HL-60 (cell line): ENCODE results near the gene UFD1.

Experiments used
- POLR2AphosphoS5 ChIP-seq: IDR thresholded peaks from 2 replicates; pipeline ENCODE4 v1.6.1; 2012; ENCODE audit warnings: low read depth
- SPI1 ChIP-seq: IDR thresholded peaks from 2 replicates; pipeline ENCODE4 v1.6.1; 2012; ENCODE audit warnings: low read depth, mild to moderate bottlenecking, borderline replicate concordance
- TF ChIP-seq, protein P1 (sequence below): IDR thresholded peaks from one replicate; pipeline ENCODE4 v1.5.1; 2011; ENCODE audit warnings: low read length, control low read depth, inconsistent platforms; ENCODE audit not compliant: insufficient read depth
- TF ChIP-seq, protein P2 (sequence below): IDR thresholded peaks from 2 replicates; pipeline ENCODE4 v1.6.1; 2012; ENCODE audit warnings: low read depth; ENCODE audit not compliant: insufficient replicate concordance

DNA sequence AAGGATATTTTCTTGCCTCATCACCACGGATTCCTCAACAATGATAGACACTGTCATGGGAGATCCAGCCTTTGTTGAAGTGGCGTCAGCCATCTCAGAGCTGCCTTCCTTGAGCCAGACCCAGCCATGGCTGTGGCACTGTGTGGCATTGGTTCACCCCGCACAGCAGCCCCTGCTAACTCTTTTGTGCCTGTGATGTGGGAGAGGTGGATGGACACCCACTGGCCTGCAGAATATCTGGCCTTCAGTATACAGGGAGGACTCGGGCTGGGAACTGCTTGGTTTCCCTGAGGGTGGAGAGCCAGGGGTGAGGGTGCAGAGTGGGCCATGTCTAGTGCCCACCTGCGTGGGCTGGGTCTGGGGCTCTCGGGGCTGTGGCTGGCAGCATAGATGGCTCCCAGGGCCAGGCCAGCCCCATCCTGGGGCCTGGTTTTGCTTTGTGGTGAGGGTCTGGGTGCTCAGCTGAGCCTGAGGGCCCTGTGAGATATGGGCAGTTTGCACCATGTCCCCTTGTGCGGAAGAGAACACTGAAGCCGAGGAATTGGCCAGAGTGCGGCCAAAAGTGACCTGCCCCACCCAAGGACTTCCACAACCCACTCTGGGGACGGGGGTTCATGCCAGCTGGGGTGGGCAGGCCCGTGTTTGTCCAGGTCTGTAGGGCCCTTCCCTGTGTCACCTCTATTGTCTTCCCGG, 39.1 kb upstream of the UFD1 start:
- TF ChIP-seq, protein P1, sequence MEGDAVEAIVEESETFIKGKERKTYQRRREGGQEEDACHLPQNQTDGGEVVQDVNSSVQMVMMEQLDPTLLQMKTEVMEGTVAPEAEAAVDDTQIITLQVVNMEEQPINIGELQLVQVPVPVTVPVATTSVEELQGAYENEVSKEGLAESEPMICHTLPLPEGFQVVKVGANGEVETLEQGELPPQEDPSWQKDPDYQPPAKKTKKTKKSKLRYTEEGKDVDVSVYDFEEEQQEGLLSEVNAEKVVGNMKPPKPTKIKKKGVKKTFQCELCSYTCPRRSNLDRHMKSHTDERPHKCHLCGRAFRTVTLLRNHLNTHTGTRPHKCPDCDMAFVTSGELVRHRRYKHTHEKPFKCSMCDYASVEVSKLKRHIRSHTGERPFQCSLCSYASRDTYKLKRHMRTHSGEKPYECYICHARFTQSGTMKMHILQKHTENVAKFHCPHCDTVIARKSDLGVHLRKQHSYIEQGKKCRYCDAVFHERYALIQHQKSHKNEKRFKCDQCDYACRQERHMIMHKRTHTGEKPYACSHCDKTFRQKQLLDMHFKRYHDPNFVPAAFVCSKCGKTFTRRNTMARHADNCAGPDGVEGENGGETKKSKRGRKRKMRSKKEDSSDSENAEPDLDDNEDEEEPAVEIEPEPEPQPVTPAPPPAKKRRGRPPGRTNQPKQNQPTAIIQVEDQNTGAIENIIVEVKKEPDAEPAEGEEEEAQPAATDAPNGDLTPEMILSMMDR: no peak
- TF ChIP-seq POLR2AphosphoS5: no peak
- TF ChIP-seq, protein P2, sequence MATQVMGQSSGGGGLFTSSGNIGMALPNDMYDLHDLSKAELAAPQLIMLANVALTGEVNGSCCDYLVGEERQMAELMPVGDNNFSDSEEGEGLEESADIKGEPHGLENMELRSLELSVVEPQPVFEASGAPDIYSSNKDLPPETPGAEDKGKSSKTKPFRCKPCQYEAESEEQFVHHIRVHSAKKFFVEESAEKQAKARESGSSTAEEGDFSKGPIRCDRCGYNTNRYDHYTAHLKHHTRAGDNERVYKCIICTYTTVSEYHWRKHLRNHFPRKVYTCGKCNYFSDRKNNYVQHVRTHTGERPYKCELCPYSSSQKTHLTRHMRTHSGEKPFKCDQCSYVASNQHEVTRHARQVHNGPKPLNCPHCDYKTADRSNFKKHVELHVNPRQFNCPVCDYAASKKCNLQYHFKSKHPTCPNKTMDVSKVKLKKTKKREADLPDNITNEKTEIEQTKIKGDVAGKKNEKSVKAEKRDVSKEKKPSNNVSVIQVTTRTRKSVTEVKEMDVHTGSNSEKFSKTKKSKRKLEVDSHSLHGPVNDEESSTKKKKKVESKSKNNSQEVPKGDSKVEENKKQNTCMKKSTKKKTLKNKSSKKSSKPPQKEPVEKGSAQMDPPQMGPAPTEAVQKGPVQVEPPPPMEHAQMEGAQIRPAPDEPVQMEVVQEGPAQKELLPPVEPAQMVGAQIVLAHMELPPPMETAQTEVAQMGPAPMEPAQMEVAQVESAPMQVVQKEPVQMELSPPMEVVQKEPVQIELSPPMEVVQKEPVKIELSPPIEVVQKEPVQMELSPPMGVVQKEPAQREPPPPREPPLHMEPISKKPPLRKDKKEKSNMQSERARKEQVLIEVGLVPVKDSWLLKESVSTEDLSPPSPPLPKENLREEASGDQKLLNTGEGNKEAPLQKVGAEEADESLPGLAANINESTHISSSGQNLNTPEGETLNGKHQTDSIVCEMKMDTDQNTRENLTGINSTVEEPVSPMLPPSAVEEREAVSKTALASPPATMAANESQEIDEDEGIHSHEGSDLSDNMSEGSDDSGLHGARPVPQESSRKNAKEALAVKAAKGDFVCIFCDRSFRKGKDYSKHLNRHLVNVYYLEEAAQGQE: no peak
- no peak for TF ChIP-seq SPI1
